GM18873 (cell line): ENCODE results near the gene MS4A10.

ENCODE experiments used
- ATAC-seq: cut with Tn5 transposase; IDR thresholded peaks from one replicate; pipeline ENCODE4 v1.9.1; 2021; ENCODE audit warnings: mild to moderate bottlenecking, moderate library complexity, moderate number of reproducible peaks; ENCODE audit not compliant: unreplicated experiment, low FRiP score

MS4A10 gene

DNA sequence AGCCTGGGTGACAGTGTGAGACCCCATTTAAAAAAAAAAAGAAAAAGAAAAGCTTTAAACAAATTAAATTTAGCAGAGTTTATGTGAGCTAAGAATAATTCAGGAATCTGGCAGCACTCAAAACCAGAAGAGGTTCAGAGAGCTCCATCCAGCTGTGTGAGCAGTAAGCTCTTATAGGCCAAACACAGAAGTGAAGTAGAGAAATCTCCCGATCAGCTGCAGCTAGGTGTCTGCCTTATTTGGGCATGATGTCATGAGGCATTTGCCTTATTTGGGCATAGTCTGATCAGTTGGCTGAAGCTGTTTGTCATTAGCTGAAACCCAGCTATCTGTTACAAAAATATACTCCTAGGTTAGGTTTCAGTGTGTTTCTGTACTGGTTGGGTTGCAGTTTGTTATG, 20.3 kb upstream of the MS4A10 start:
- ATAC-seq, result no peak

- ATAC-seq, result no peak
These were observed 19.8 kb upstream of the MS4A10 start for GRCh38 chr11:60765355-60765754.

- ATAC-seq, result no peak
These were observed 18.6 kb upstream of the MS4A10 start for GRCh38 chr11:60766547-60766946.

DNA sequence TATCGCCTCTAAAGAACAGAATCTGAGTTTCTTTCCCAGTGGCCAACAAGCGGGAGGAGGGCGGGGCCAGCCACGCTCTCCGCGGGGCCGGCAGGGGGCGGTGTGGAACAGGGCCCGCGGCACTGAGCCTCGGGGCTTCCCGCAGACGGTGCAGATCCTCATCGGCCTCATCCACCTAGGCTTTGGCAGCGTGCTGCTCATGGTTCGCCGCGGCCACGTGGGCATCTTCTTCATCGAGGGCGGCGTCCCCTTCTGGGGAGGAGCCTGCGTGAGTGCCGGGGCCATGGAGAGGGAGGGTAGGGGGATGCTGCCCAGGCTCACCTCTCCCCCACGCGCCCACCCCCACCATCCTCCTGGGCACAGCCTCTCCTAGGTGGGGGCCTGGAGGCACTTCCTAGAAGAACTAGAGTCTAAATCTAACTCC, 17.7 kb upstream of the MS4A10 start:
- ATAC-seq, result no peak

GRCh38 chr11:60768202-60768601, 16.9 kb upstream of the MS4A10 start:
- no peak for ATAC-seq

GRCh38 chr11:60769273-60769672, 15.9 kb upstream of the MS4A10 start:
- no peak for ATAC-seq

DNA sequence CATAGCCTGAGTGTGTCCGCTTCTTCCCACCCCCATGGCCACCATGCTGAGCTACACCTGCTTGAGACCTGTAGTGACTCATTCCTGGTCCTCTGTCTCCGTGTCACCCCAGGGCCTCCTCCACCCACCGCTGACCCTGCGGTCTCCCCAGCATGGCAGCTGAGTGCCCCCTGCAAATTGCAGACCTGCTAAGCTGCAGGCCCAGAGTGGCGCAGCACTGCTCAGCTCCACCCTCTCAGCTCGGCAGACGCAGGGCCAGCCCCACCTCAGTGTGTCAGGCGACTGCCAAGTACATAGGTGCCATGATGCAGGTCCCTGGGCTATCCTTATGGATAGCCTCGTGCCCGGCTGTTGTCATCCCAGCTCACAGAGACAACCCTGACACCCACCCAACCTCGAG, 15.3 kb upstream of the MS4A10 start:
- ATAC-seq, result no peak

DNA sequence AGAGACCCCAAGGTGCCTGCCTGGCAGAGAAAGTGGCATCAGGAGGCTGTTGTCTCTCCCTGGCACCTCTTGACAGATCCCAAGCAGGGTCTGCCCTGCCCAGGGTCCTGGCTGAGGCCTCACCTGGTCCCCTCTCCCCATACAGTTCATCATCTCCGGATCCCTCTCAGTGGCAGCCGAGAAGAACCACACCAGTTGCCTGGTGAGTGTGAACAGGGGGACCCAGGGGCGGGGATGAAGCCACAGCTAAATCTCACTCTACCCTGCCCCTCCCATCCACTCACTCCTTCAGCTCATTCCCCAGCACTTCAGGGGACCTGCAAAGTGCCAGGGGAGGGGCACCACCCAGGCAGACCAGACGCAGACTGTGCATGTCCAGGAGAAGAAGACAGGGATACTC, 14.0 kb upstream of the MS4A10 start:
- ATAC-seq, result no peak

- no peak for ATAC-seq
These were observed 13.1 kb upstream of the MS4A10 start for GRCh38 chr11:60771879-60772525.

GRCh38 chr11:60772666-60773065, 12.5 kb upstream of the MS4A10 start:
- ATAC-seq, result no peak

DNA sequence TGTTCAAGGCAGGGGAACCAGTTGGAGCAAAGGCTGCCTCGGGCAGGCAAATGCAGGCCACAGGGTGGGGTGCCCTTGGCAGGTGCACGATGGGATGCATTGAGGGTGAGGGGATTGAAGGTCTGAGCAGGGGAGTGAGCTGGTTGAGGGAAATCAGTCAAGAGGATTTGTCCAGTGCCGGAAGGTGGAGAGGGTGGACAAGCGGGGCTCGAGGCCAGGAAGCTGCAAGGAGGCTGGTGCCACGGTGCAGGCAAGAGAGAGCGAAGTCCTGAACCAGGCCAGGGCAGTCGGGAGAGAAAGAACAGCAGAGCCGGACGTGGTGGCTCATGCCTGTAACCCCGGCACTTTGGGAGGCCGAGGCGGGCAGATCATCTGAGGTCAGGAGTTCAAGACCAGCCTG, 10.4 kb upstream of the MS4A10 start:
- no peak for ATAC-seq

GRCh38 chr11:60775420-60775961, 9.6 kb upstream of the MS4A10 start:
- ATAC-seq, result peak; percentile 75

DNA sequence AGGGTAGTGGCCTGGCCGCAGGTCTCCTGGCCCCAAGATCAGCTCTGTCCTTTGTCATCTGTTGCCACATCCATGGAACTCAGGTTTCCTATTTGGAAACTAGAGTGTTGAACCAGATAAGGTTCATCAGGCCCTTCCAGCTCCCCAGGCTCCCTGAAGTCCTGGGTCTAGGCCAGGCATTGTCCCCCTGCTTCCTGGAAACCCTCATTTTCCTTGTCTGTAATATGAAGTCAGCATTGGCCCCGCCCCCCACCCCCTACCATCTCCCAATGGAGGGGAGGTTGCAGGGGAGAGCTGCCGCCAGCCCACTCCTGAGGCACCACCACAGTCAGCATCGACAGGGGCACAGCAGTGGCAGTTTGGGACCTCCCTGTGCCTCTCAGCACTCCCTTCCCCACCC, 9.0 kb upstream of the MS4A10 start:
- no peak for ATAC-seq

GRCh38 chr11:60777106-60777505, 8.0 kb upstream of the MS4A10 start:
- no peak for ATAC-seq

DNA sequence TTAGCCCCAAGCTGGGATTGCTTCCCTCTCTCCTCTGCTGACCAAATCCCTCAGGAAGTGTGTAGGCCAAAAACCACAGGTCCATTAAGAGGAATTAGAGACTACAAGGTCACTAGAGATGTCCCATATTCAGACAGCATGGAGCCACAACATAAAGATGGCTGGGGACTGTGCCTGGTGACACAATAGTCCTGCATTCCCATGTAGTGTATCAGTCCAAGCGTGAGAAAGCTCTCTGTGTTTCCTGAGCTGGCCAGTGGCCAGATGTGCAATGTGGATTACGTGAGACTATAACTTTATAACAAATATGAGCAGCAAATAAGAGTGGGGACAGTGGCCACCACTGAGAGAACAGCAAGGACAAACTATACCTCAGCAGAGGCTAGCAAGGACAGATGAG, 7.6 kb upstream of the MS4A10 start:
- ATAC-seq, result no peak

GRCh38 chr11:60780065-60780464, 5.1 kb upstream of the MS4A10 start:
- ATAC-seq, result no peak

GRCh38 chr11:60780774-60781173, 4.4 kb upstream of the MS4A10 start:
- ATAC-seq, result no peak

DNA sequence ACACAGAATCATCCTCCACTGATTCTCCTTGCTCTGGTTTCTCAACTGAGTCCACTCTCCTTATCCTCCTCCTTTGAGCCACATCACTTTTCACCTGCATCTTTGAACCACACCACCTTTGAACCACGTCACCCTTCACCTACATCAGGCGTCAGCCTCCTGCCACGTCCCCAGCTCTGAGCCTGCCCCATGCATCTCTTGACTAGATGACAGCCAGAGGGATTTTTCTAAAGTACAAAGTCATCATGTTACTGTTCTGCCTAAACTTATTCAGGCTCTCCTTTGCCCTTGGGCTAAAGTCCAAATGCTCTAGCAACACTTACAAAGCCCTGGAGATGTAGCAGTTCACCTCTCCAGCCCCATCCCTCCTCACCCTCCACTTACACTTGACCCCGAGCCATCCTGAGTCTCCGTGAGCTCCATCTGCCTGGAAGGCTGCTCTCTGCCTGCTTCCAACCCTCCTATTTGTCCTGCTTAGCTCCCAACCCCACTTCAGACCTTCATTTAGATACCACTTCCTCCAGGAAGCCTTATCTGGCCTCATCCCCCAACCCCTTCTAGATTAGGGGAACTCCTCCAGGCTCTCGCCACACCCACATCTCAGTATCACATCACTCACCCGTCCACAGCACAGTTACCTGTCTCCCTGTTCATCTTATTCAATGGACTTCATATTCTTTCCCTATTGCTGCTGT, 3.7 kb upstream of the MS4A10 start:
- ATAC-seq, result no peak

DNA sequence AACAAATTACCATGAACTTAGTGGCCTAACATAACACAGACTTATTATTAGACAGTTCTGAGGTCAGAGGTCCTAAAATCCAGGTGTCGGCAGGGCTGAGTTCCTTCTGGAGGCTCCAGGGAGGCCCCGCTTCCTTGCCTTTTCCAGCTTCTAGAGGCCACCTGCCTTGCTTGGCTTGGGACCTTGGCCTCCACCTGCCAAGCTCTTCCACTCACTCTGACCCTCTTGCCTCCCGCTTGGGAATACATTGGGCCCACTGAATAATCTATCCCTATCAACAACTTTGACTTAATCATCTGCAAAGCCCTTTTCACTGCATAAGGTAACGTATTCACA, 3.2 kb upstream of the MS4A10 start:
- no peak for ATAC-seq

GRCh38 chr11:60782393-60783140, 2.6 kb upstream of the MS4A10 start:
- ATAC-seq, result no peak

GRCh38 chr11:60783141-60783484, 2.0 kb upstream of the MS4A10 start:
- ATAC-seq, result no peak

DNA sequence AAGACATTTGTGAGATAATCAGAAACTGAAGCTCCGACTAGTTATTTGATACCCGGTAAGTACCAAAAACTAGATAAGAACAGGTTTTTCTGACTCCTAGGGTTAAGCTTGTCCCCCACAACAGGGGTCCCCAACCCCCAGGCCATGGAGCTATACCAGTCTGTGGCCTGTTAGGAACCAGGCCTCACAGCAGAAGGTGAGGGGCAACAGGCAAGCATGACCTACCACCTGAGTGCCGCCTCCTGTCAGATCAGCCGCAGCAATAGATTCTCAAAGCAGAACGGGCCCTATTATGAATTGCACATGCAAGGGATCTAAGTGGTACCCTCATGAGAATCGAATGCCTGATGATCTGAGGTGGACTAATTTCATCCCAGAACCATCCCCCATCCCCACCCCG, 1.2 kb upstream of the MS4A10 start:
- no peak for ATAC-seq
